ENCODE results near the gene FAXDC2. TPM values are rescaled to one million over a fixed set of nuclear protein-coding genes. Genes with fewer than 3 reads are reported as not detected.

The FAXDC2 gene
- total and polyA plus RNA-seq, 9 of the 15 experiments (the other 6 are each of a cell fraction or from before 2014, with no cell fraction given), result 2.4 to 30.0 (median 9.9) TPM

DNA sequence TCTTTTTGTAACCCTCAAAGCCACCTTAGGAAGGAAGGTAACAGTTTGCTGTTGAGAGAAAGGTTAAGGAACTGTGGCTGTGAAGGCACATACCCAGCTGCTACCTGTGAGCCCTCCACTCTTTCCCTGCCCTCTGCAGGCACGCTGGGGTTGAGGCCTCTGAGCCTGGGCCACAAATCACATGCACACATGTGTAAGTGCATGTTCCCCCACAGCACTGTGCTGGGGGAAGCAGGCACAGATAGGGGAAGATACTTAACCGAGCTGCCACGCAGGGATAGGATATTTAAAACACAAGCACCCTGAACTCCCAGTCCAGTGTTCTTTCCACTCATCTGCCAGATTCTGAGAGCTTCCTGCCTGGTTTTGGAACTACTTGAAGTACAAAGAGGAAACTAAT, 77.1 kb downstream of the FAXDC2 start:
- peak; percentile 8 for ATAC-seq
- ChIA-PET CTCF (ENCODE audit: low intra/inter-chr PET ratio) (no interaction called here), POLR2A (no interaction called here)
- Histone ChIP-seq H4K20me1 (replicated peaks; ENCODE audit: control insufficient read depth, insufficient read depth, low read length) (peaks cover 75% of the 10 kb centered on the region), H2AFZ (ENCODE audit: low read depth, low read length) (no peak overlapping the region), H3K36me3 (ENCODE audit: control insufficient read depth, insufficient read depth, low read length) (peaks cover 68% of the 10 kb centered on the region), H3K9me1 (ENCODE audit: control insufficient read depth, insufficient read depth, low read length) (peaks cover 21% of the 10 kb centered on the region), H3K27ac (ENCODE audit: extremely low read depth, low read depth, low read length) (peak overlapping the region; percentile 29; the same call in 1 of the 3 replicates), H3K9ac (ENCODE audit: insufficient read depth in 1 of 2, low read depth in 2 of 2, low read length in 2 of 2) (peak overlapping the region in 1 of 2 experiments; percentile 68; a peak in 1 of 4 replicates), H3K4me2 (ENCODE audit: insufficient read depth, low read length) (no peak overlapping the region), H3K4me3 (no peak overlapping the region), H3K9me3 (replicated peaks; ENCODE audit: control insufficient read depth, insufficient read depth, low read depth, low read length) (no peaks in the 10 kb centered on the region), H3K79me2 (ENCODE audit: control insufficient read depth, insufficient read depth, low read length) (peaks cover 99% of the 10 kb centered on the region), H3K4me1 (replicated peaks in 1 of 2; ENCODE audit: control insufficient read depth in 2 of 2, insufficient read depth in 2 of 2, low read length in 2 of 2) (peaks cover 50 to 57% of the 10 kb centered on the region in 2 experiments), H3K27me3 (ENCODE audit: control insufficient read depth in 2 of 2, insufficient read depth in 2 of 2, low read length in 2 of 2) (no peaks in the 10 kb centered on the region)
- 65% methylated on average over 3 of the region's 3 CpGs for WGBS (ENCODE audit: insufficient coverage, low coverage, missing lambda C conversion rate)
- intact Hi-C loops (cut with micrococcal nuclease) (no loop called here), in situ Hi-C loops (cut with MboI) (no loop called here)
- DNase-seq (ENCODE audit: extremely low read depth in 1 of 4, low spot score in 3 of 4), result no peak
- no TSS peak for BruUV-seq (replicated peaks)
- TF ChIP-seq ZNF316 (IDR thresholded peaks at IDR 0.05) (no peak), EP300 (IDR thresholded peaks at IDR 0.05; ENCODE audit: low read length) (no peak), SREBF1 (IDR thresholded peaks at IDR 0.05; ENCODE audit: borderline replicate concordance, low read depth, low read length) (no peak)
- FAIRE-seq, result no peak

DNA sequence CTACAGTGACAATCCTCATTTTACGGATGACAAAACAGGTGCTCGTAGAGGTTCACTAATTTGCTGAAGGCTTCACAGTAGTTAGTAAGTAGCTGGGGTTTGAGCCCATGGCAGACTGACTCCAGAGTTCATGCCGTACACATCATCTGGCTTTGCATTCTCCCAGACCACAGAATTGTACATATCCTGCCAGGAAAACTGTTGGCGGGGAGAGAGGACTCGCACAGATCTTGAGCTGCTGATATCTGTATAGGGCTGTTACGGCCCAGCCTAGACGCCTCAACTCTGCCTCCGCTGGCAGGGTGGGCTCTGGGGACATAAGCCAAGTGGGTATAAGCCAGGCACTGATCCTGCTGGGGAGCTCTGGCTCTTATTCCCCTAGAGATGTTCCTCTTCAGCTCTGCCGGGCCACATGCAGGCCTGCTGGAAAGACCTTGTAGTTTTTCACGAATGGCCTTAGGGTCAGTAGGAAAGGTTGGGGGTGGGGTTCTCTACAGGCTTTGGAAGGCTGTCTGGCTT, 79.0 kb downstream of the FAXDC2 start:
- H3K4me2 ChIP-seq (ENCODE audit: insufficient read depth, low read length), result peak overlapping the region; percentile 22; the same call in 1 of the 2 replicates
- intact Hi-C loops (cut with micrococcal nuclease) (no loop called here), in situ Hi-C loops (cut with MboI) (no loop called here)
- TF ChIP-seq, protein P1, sequence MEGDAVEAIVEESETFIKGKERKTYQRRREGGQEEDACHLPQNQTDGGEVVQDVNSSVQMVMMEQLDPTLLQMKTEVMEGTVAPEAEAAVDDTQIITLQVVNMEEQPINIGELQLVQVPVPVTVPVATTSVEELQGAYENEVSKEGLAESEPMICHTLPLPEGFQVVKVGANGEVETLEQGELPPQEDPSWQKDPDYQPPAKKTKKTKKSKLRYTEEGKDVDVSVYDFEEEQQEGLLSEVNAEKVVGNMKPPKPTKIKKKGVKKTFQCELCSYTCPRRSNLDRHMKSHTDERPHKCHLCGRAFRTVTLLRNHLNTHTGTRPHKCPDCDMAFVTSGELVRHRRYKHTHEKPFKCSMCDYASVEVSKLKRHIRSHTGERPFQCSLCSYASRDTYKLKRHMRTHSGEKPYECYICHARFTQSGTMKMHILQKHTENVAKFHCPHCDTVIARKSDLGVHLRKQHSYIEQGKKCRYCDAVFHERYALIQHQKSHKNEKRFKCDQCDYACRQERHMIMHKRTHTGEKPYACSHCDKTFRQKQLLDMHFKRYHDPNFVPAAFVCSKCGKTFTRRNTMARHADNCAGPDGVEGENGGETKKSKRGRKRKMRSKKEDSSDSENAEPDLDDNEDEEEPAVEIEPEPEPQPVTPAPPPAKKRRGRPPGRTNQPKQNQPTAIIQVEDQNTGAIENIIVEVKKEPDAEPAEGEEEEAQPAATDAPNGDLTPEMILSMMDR (IDR thresholded peaks at IDR 0.05 in 2 of 3, conservative IDR thresholded peaks at IDR 0.05 in 1 of 3; ENCODE audit: insufficient read depth in 2 of 3, low read depth in 1 of 3, low read length in 3 of 3), result peak; percentile 19 to 34 (median 23); a peak in 3 of 6 replicates
- no peak for TF ChIP-seq CBX2 (IDR thresholded peaks at IDR 0.05; ENCODE audit: insufficient read depth, low read length, poor library complexity, severe bottlenecking)
- TF ChIP-seq ZNF518B (CRISPR knock-in tag; IDR thresholded peaks at IDR 0.05), result no peak
- peak overlapping the region in 1 of 2 experiments; percentile 69; a peak in 2 of 4 replicates for H3K9ac ChIP-seq (ENCODE audit: insufficient read depth in 1 of 2, low read depth in 2 of 2, low read length in 2 of 2)
- H3K79me2 ChIP-seq (ENCODE audit: control insufficient read depth, insufficient read depth, low read length), result peaks cover 99% of the 10 kb centered on the region
- H3K9me1 ChIP-seq (ENCODE audit: control insufficient read depth, insufficient read depth, low read length), result peaks cover 21% of the 10 kb centered on the region
- DNase-seq (ENCODE audit: extremely low read depth in 1 of 4, low spot score in 3 of 4) (no peak), ATAC-seq (peak; percentile 47), FAIRE-seq (no peak)
- H4K20me1 ChIP-seq (replicated peaks; ENCODE audit: control insufficient read depth, insufficient read depth, low read length), result peaks cover 87% of the 10 kb centered on the region
- 47% methylated on average over 10 of the region's 10 CpGs for WGBS (ENCODE audit: insufficient coverage, low coverage, missing lambda C conversion rate)
- BruUV-seq (replicated peaks), result no TSS peak
- H3K4me3 ChIP-seq, result no peak overlapping the region
- peaks cover 73% of the 10 kb centered on the region for H3K36me3 ChIP-seq (ENCODE audit: control insufficient read depth, insufficient read depth, low read length)
- peaks cover 50 to 71% of the 10 kb centered on the region in 2 experiments for H3K4me1 ChIP-seq (replicated peaks in 1 of 2; ENCODE audit: control insufficient read depth in 2 of 2, insufficient read depth in 2 of 2, low read length in 2 of 2)
- H3K9me3 ChIP-seq (replicated peaks; ENCODE audit: control insufficient read depth, insufficient read depth, low read depth, low read length), result no peaks in the 10 kb centered on the region; the same call in 1 of the 2 replicates
- H3K27me3 ChIP-seq (ENCODE audit: control insufficient read depth in 2 of 2, insufficient read depth in 2 of 2, low read length in 2 of 2), result no peaks in the 10 kb centered on the region
- ChIA-PET CTCF (ENCODE audit: low intra/inter-chr PET ratio) (no interaction called here), POLR2A (interaction anchor here (0.6 to 5.7 kb wide), 4 partner anchors 10 to 61 kb away, joined by 3 to 53 read pairs (median 18); no protein-coding TSS in a partner anchor)
- H2AFZ ChIP-seq (ENCODE audit: low read depth, low read length), result no peak overlapping the region
- peak overlapping the region; percentile 36; the same call in 2 of the 3 replicates for H3K27ac ChIP-seq (ENCODE audit: extremely low read depth, low read depth, low read length)

Measured in K562 (cell line).